ENCODE measurements around the gene ERH.

ERH gene

GRCh38 chr14:69355154-69355597 is 42.9 kb downstream of the ERH start:
- no peak for DNase-seq

- DNase-seq = peak; percentile 76
Observed at GRCh38 chr14:69354383-69355153, 43.5 kb downstream of the ERH start.

- no peak for DNase-seq
Observed at GRCh38 chr14:69353168-69353567, 44.9 kb downstream of the ERH start.

- DNase-seq = no peak
Observed at GRCh38 chr14:69351911-69352310, 46.2 kb downstream of the ERH start.

GRCh38 chr14:69351385-69351784 is 46.7 kb downstream of the ERH start:
- DNase-seq = no peak

GRCh38 chr14:69350892-69351291 is 47.2 kb downstream of the ERH start:
- no peak for DNase-seq

GRCh38 chr14:69349091-69349777 is 48.9 kb downstream of the ERH start:
- DNase-seq = no peak

- DNase-seq = peak; percentile 18
Observed at GRCh38 chr14:69346710-69347109, 51.4 kb downstream of the ERH start.

GRCh38 chr14:69345402-69345801 is 52.7 kb downstream of the ERH start:
- DNase-seq = no peak

- DNase-seq = no peak
Observed at GRCh38 chr14:69344171-69344570, 53.9 kb downstream of the ERH start.

GRCh38 chr14:69342928-69343525 is 55.1 kb downstream of the ERH start:
- DNase-seq = no peak

- DNase-seq = no peak
Observed at GRCh38 chr14:69339426-69339825, 58.7 kb downstream of the ERH start.

- no peak for DNase-seq
Observed at GRCh38 chr14:69337984-69338383, 60.1 kb downstream of the ERH start.

GRCh38 chr14:69335371-69335771 is 62.7 kb downstream of the ERH start:
- DNase-seq = no peak

- DNase-seq = no peak
Observed at GRCh38 chr14:69334576-69334975, 63.5 kb downstream of the ERH start.

- no peak for DNase-seq
Observed at GRCh38 chr14:69333791-69334337, 64.2 kb downstream of the ERH start.

- no peak for DNase-seq
Observed at GRCh38 chr14:69332782-69333395, 65.2 kb downstream of the ERH start.

GRCh38 chr14:69331206-69331605 is 66.9 kb downstream of the ERH start:
- DNase-seq = no peak

Data from stimulated activated CD4-positive, alpha-beta T cell treated with anti-CD3 and anti-CD28 coated beads, Interleukin-1b, Interleukin-23, amount 100 ng/mL, for 48 hours (primary cell).